ENCODE measurements around the gene IFI6.

DNA sequence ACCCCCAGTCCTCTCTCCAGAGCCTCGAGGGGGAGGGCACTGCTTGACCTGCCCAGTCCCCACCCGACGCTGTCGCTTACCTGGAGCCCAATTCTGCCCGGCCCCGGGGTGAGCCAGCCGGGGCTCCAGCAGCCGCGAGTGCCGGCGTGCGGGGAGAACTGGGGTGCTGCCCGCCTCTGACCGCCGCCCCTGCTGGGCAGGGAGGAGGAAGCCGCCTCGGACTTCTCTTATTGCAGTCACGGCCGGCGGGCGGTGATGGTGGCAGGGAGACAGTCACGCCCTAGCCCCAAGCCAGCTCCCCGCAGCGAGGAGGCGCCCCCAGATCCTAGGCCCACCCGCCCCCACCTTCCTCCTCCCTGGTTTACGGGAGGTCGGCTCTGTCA lies 37.0 kb downstream of the IFI6 start, which contains the start of gene FGR:
- TF ChIP-seq, protein P1, sequence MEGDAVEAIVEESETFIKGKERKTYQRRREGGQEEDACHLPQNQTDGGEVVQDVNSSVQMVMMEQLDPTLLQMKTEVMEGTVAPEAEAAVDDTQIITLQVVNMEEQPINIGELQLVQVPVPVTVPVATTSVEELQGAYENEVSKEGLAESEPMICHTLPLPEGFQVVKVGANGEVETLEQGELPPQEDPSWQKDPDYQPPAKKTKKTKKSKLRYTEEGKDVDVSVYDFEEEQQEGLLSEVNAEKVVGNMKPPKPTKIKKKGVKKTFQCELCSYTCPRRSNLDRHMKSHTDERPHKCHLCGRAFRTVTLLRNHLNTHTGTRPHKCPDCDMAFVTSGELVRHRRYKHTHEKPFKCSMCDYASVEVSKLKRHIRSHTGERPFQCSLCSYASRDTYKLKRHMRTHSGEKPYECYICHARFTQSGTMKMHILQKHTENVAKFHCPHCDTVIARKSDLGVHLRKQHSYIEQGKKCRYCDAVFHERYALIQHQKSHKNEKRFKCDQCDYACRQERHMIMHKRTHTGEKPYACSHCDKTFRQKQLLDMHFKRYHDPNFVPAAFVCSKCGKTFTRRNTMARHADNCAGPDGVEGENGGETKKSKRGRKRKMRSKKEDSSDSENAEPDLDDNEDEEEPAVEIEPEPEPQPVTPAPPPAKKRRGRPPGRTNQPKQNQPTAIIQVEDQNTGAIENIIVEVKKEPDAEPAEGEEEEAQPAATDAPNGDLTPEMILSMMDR (IDR thresholded peaks at IDR 0.05), result peak in 1 of 4 donors; percentile 4
- no peak for TF ChIP-seq POLR2A (IDR thresholded peaks at IDR 0.05)

Measured in right lobe of liver (tissue), 4 donors.